Measurements from ENCODE around the gene CLCF1.

GRCh38 chr11:67374571-67375281 lies 1.3 kb upstream of the CLCF1 start:
- TF ChIP-seq CTCF (optimal IDR thresholded peaks at IDR 0.05 in 1 of 3, IDR thresholded peaks at IDR 0.05 in 1 of 3, conservative IDR thresholded peaks at IDR 0.05 in 1 of 3; ENCODE audit: extremely low read depth in 1 of 3, insufficient read depth in 2 of 3, low read length in 3 of 3) (no peak), EZH2 (IDR thresholded peaks at IDR 0.05; ENCODE audit: low read length) (no peak)

Measured in keratinocyte (primary cell).